Parathyroid adenoma (tissue), 2 donors: ENCODE results near the gene CDC26.

Source experiments
- H2AFZ ChIP-seq: fragments of 300-600 bp; sonication (generic); one replicate; pipeline ENCODE4 v1.7.0; 2017; ENCODE audit warnings: antibody characterized with exemption, mild to moderate bottlenecking
- H3K27ac ChIP-seq: fragments of 300-600 bp; sonication (generic); one replicate; pipeline ENCODE4 v1.7.0; 2017
- H3K27me3 ChIP-seq: fragments of 300-600 bp; sonication (generic); one replicate; pipeline ENCODE4 v1.7.0; 2017; ENCODE audit warnings: low read length; ENCODE audit not compliant: control insufficient read depth, insufficient read depth
- H3K36me3 ChIP-seq: fragments of 300-600 bp; sonication (generic); one replicate; pipeline ENCODE4 v1.7.0; 2017; ENCODE audit warnings: low read length; ENCODE audit not compliant: control insufficient read depth, insufficient read depth
- H3K4me1 ChIP-seq: fragments of 300-600 bp; sonication (generic); one replicate; pipeline ENCODE4 v1.7.0; 2017; ENCODE audit warnings: control low read depth
- H3K4me2 ChIP-seq: fragments of 300-600 bp; sonication (generic); one replicate; pipeline ENCODE4 v1.7.0; 2017; ENCODE audit warnings: low read length
- H3K4me3 ChIP-seq: fragments of 300-600 bp; sonication (generic); one replicate; pipeline ENCODE4 v1.7.0; 2017; ENCODE audit warnings: low read depth, low read length
- H3K79me2 ChIP-seq: fragments of 300-600 bp; sonication (generic); one replicate; pipeline ENCODE4 v1.7.0; 2017; ENCODE audit warnings: control low read depth
- H3K9ac ChIP-seq: fragments of 300-600 bp; sonication (generic); one replicate; pipeline ENCODE4 v1.7.0; 2017; ENCODE audit warnings: mild to moderate bottlenecking
- H3K9me3 ChIP-seq: fragments of 300-600 bp; sonication (generic); one replicate; pipeline ENCODE4 v1.7.0; 2017; ENCODE audit warnings: low read length; ENCODE audit not compliant: control insufficient read depth
- CTCF ChIP-seq: fragments of 300-600 bp; sonication (generic); IDR thresholded peaks from one replicate; pipeline ENCODE4 v1.7.0; 2017; ENCODE audit warnings: antibody characterized with exemption, mild to moderate bottlenecking
- donor health status: primary hyperparathyroidism.

CDC26 gene

GRCh38 chr9:113261917-113262671 is 13.3 kb downstream of the CDC26 start:
- no peak overlapping the region for H3K27ac ChIP-seq

GRCh38 chr9:113258282-113258681 is 17.1 kb downstream of the CDC26 start:
- no peak for TF ChIP-seq CTCF
- Histone ChIP-seq H3K4me1 (no peaks in the 10 kb centered on the region), H3K27me3 (no peaks in the 10 kb centered on the region), H3K79me2 (no peaks in the 10 kb centered on the region), H3K9ac (no peak overlapping the region), H3K9me3 (no peaks in the 10 kb centered on the region), H3K36me3 (no peaks in the 10 kb centered on the region), H2AFZ (no peak overlapping the region), H3K4me3 (no peak overlapping the region), H3K4me2 (no peak overlapping the region), H3K27ac (no peak overlapping the region)

More at GRCh38 chr9:113261917-113262671, 13.3 kb downstream of the CDC26 start:
- Histone ChIP-seq H3K9me3 (no peaks in the 10 kb centered on the region), H2AFZ (no peak overlapping the region), H3K36me3 (no peaks in the 10 kb centered on the region), H3K27me3 (no peaks in the 10 kb centered on the region), H3K9ac (no peak overlapping the region), H3K4me2 (no peak overlapping the region), H3K4me3 (no peak overlapping the region), H3K79me2 (no peaks in the 10 kb centered on the region), H3K4me1 (no peaks in the 10 kb centered on the region)
- no peak for TF ChIP-seq CTCF

GRCh38 chr9:113257863-113258262 is 17.5 kb downstream of the CDC26 start:
- Histone ChIP-seq H2AFZ (no peak overlapping the region), H3K9ac (no peak overlapping the region), H3K4me1 (no peaks in the 10 kb centered on the region), H3K79me2 (no peaks in the 10 kb centered on the region), H3K9me3 (no peaks in the 10 kb centered on the region), H3K4me3 (no peak overlapping the region), H3K27ac (no peak overlapping the region), H3K27me3 (no peaks in the 10 kb centered on the region), H3K36me3 (no peaks in the 10 kb centered on the region), H3K4me2 (no peak overlapping the region)
- no peak for TF ChIP-seq CTCF

GRCh38 chr9:113255438-113255837 is 19.9 kb downstream of the CDC26 start:
- no peak overlapping the region for H3K27ac ChIP-seq
- H3K27me3 ChIP-seq: no peaks in the 10 kb centered on the region
- no peak overlapping the region for H3K4me2 ChIP-seq
- H3K4me3 ChIP-seq: no peak overlapping the region
- H3K36me3 ChIP-seq: no peaks in the 10 kb centered on the region
- no peak for TF ChIP-seq CTCF
- no peaks in the 10 kb centered on the region for H3K4me1 ChIP-seq
- H3K9ac ChIP-seq: no peak overlapping the region
- no peak overlapping the region for H2AFZ ChIP-seq
- no peaks in the 10 kb centered on the region for H3K9me3 ChIP-seq
- peaks cover 3% of the 10 kb centered on the region for H3K79me2 ChIP-seq

- Histone ChIP-seq H3K36me3 (no peaks in the 10 kb centered on the region), H3K27me3 (no peaks in the 10 kb centered on the region), H3K79me2 (peaks cover 3% of the 10 kb centered on the region), H3K4me3 (no peak overlapping the region), H2AFZ (no peak overlapping the region), H3K9me3 (no peaks in the 10 kb centered on the region), H3K27ac (no peak overlapping the region), H3K9ac (no peak overlapping the region), H3K4me2 (no peak overlapping the region), H3K4me1 (no peaks in the 10 kb centered on the region)
- no peak for TF ChIP-seq CTCF
Observed at GRCh38 chr9:113254991-113255390, 20.4 kb downstream of the CDC26 start.
